Caco-2 (cell line): Measurements from ENCODE around the gene ARHGAP25. TPM values are rescaled to one million over a fixed set of nuclear protein-coding genes. Genes with fewer than 3 reads are reported as not detected.

Experiments used
- BruUV-seq: library from RNA; stranded (reverse); fragments of 400-500 nt; replicated peaks from 2 replicates; lab custom pipeline; 2021; lab: Mats Ljungman, UMichigan
- CTCF ChIA-PET: fragments of 300-600 bp; sonication (Branson Sonifier 250); formaldehyde crosslinking; loops from one replicate; lab custom pipeline; 2022; ENCODE audit warnings: antibody characterized with exemption; lab: Charles Lee
- POLR2A ChIA-PET: fragments of 300-600 bp; sonication (Branson Sonifier 250); formaldehyde crosslinking; loops from one replicate; lab custom pipeline; 2022; ENCODE audit warnings: antibody characterized with exemption; lab: Charles Lee
- DNase-seq, 2 experiments: peaks; one replicate each; pipeline versions ENCODE4 v3.0.0 to v3.0.0-alpha.2; 2020 to 2022
- H3K27me3 ChIP-seq: replicated peaks from 2 replicates; pipeline ENCODE4 v1.6.0; 2011; ENCODE audit warnings: low read length; ENCODE audit not compliant: control insufficient read depth, insufficient read depth
- H3K36me3 ChIP-seq: 2 replicates; pipeline ENCODE4 v1.5.1; 2011; ENCODE audit warnings: low read length; ENCODE audit not compliant: control insufficient read depth, insufficient read depth
- H3K4me1 ChIP-seq: fragments of 250-450 bp; sonication (Bioruptor Pico); 2 replicates; pipeline ENCODE4 v1.5.1; 2020; ENCODE audit warnings: mild to moderate bottlenecking
- H3K4me3 ChIP-seq: 2 replicates; pipeline ENCODE4 v1.5.1; 2011; ENCODE audit warnings: low read depth, mild to moderate bottlenecking, control low read depth, low read length
- H3K9me3 ChIP-seq: fragments of 250-450 bp; sonication (Bioruptor Pico); 2 replicates; pipeline ENCODE4 v1.5.1; 2020; ENCODE audit warnings: mild to moderate bottlenecking, moderate library complexity
- H3K27ac Mint-ChIP-seq: one replicate; pipeline ENCODE4 v1.8.0; 2022; ENCODE audit warnings: mixed read lengths; ENCODE audit not compliant: unreplicated experiment
- H3K27me3 Mint-ChIP-seq: one replicate; pipeline ENCODE4 v1.8.0; 2022; ENCODE audit warnings: mixed read lengths; ENCODE audit not compliant: insufficient read depth, unreplicated experiment
- H3K36me3 Mint-ChIP-seq: one replicate; pipeline ENCODE4 v1.8.0; 2022; ENCODE audit warnings: mild to moderate bottlenecking, mixed read lengths; ENCODE audit not compliant: insufficient read depth, unreplicated experiment
- H3K4me1 Mint-ChIP-seq: one replicate; pipeline ENCODE4 v1.8.0; 2022; ENCODE audit warnings: low read depth, mixed read lengths; ENCODE audit not compliant: unreplicated experiment
- H3K4me3 Mint-ChIP-seq: one replicate; pipeline ENCODE4 v1.8.0; 2022; ENCODE audit warnings: mild to moderate bottlenecking, moderate library complexity, mixed read lengths; ENCODE audit not compliant: unreplicated experiment
- H3K9me3 Mint-ChIP-seq: one replicate; pipeline ENCODE4 v1.8.0; 2022; ENCODE audit warnings: mixed read lengths; ENCODE audit not compliant: unreplicated experiment
- CTCF ChIP-seq, 2 experiments: fragments of 200-600 bp in 1 of 2; IDR thresholded peaks; 1 replicate in 1 of 2; 2 replicates in 1 of 2; pipeline versions ENCODE4 v1.5.1 to v1.8.0; 2011 to 2022; ENCODE audit warnings: antibody characterized with exemption in 1 of 2, control low read depth in 1 of 2, inconsistent platforms in 1 of 2, low read depth in 1 of 2, low read length in 1 of 2, mild to moderate bottlenecking in 1 of 2, moderate library complexity in 1 of 2; ENCODE audit not compliant: insufficient read depth in 1 of 2, severe bottlenecking in 1 of 2, unreplicated experiment in 1 of 2
- intact Hi-C: fragments of 100-400 bp; cut with micrococcal nuclease; formaldehyde crosslinking; loops from one replicate; pipeline ENCODE4 v1.10.0; 2022; ENCODE audit not compliant: unreplicated experiment
- total RNA-seq: library from RNA; stranded (reverse); gene quantifications from 2 replicates; pipeline ENCODE4 v1.2.3, GENCODE V29; 2022

Gene ARHGAP25
- total RNA-seq, 1 experiment from 2014 or later: 0.48 TPM

GRCh38 chr2:68798569-68798968 is 64.0 kb downstream of the ARHGAP25 start:
- no peak for DNase-seq
- intact Hi-C loops: no loop called here
- TF ChIP-seq CTCF (IDR thresholded peaks at IDR 0.05; ENCODE audit: insufficient read depth in 1 of 2, low read depth in 1 of 2, low read length in 1 of 2, severe bottlenecking in 1 of 2, unreplicated experiment in 1 of 2): no peak
- H3K27me3 ChIP-seq: no peaks in the 10 kb centered on the region; the same call in 1 of the 2 replicates
- H3K4me3 ChIP-seq: no peak overlapping the region
- H3K4me1 ChIP-seq: no peaks in the 10 kb centered on the region
- Mint-ChIP-seq H3K36me3 (no peaks in the 10 kb centered on the region), H3K4me1 (no peaks in the 10 kb centered on the region), H3K4me3 (no peak overlapping the region), H3K9me3 (no peaks in the 10 kb centered on the region), H3K27ac (no peak overlapping the region), H3K27me3 (peaks cover 14% of the 10 kb centered on the region)
- no peaks in the 10 kb centered on the region for H3K9me3 ChIP-seq
- no TSS peak for BruUV-seq
- ChIA-PET POLR2A (no interaction called here), CTCF (no interaction called here)
- no peaks in the 10 kb centered on the region for H3K36me3 ChIP-seq

- TF ChIP-seq CTCF (IDR thresholded peaks at IDR 0.05; ENCODE audit: insufficient read depth in 1 of 2, low read depth in 1 of 2, low read length in 1 of 2, severe bottlenecking in 1 of 2, unreplicated experiment in 1 of 2): no peak
- H3K4me3 ChIP-seq: no peak overlapping the region
- CTCF ChIA-PET: no interaction called here
- Mint-ChIP-seq H3K4me3 (no peak overlapping the region), H3K27ac (no peak overlapping the region), H3K4me1 (no peaks in the 10 kb centered on the region), H3K36me3 (no peaks in the 10 kb centered on the region), H3K27me3 (peaks cover 14% of the 10 kb centered on the region), H3K9me3 (no peaks in the 10 kb centered on the region)
- no peaks in the 10 kb centered on the region for H3K4me1 ChIP-seq
- no peaks in the 10 kb centered on the region for H3K36me3 ChIP-seq
- no TSS peak for BruUV-seq
- no peaks in the 10 kb centered on the region; the same call in 1 of the 2 replicates for H3K27me3 ChIP-seq
- POLR2A ChIA-PET: no interaction called here
- no peaks in the 10 kb centered on the region for H3K9me3 ChIP-seq
- intact Hi-C loops: no loop called here
- DNase-seq: no peak
These were observed 64.8 kb downstream of the ARHGAP25 start for GRCh38 chr2:68799140-68800026.

- POLR2A ChIA-PET: no interaction called here
- H3K4me1 ChIP-seq: no peaks in the 10 kb centered on the region
- BruUV-seq: no TSS peak
- H3K27me3 Mint-ChIP-seq: peaks cover 11% of the 10 kb centered on the region
- no peak for DNase-seq
- no peak for TF ChIP-seq CTCF (IDR thresholded peaks at IDR 0.05; ENCODE audit: insufficient read depth in 1 of 2, low read depth in 1 of 2, low read length in 1 of 2, severe bottlenecking in 1 of 2, unreplicated experiment in 1 of 2)
- no peaks in the 10 kb centered on the region for H3K9me3 ChIP-seq
- H3K27me3 ChIP-seq: no peaks in the 10 kb centered on the region; the same call in none of the 2 replicates
- no peaks in the 10 kb centered on the region for H3K36me3 ChIP-seq
- no peaks in the 10 kb centered on the region for H3K36me3 Mint-ChIP-seq
- CTCF ChIA-PET: no interaction called here
- no peaks in the 10 kb centered on the region for H3K9me3 Mint-ChIP-seq
- H3K4me3 ChIP-seq: no peak overlapping the region
- H3K4me1 Mint-ChIP-seq: no peaks in the 10 kb centered on the region
- no peak overlapping the region for H3K4me3 Mint-ChIP-seq
- no peak overlapping the region for H3K27ac Mint-ChIP-seq
- intact Hi-C loops: no loop called here
These were observed 65.4 kb downstream of the ARHGAP25 start for GRCh38 chr2:68800027-68800401.
